PC-9 (cell line): ENCODE measurements around the gene TBPL2. TPM values are rescaled to one million over a fixed set of nuclear protein-coding genes. Genes with fewer than 3 reads are reported as not detected.
"Not testable (repeated sequence)": the region's sequence is repeated elsewhere in the genome, so short reads cannot be mapped to it uniquely, and the experiment has no call there.

ENCODE experiments used
- BruUV-seq: library from RNA; stranded (reverse); fragments of 400-500 nt; replicated peaks from 2 replicates; lab custom pipeline; 2021; lab: Mats Ljungman, UMichigan
- CTCF ChIA-PET: fragments of 300-600 bp; sonication (Branson Sonifier 250); formaldehyde crosslinking; loops from one replicate; lab custom pipeline; 2022; ENCODE audit warnings: antibody characterized with exemption; lab: Charles Lee
- POLR2A ChIA-PET: fragments of 300-600 bp; sonication (Branson Sonifier 250); formaldehyde crosslinking; loops from one replicate; lab custom pipeline; 2022; ENCODE audit warnings: antibody characterized with exemption; ENCODE audit not compliant: unreplicated experiment; lab: Charles Lee
- DNase-seq, 2 experiments: peaks; one replicate each; pipeline versions ENCODE4 v3.0.0 to v3.0.0-alpha.2; 2015 to 2022; ENCODE audit warnings: mixed read lengths in 1 of 2
- H2AFZ ChIP-seq: fragments of 200-600 bp; sonication (generic); 2 replicates; pipeline ENCODE4 v1.8.1; 2017; ENCODE audit warnings: antibody characterized with exemption
- H3F3A ChIP-seq: fragments of 200-600 bp; sonication (generic); 2 replicates; pipeline ENCODE4 v1.8.1; 2017; ENCODE audit warnings: antibody characterized with exemption, mild to moderate bottlenecking, low read depth; ENCODE audit not compliant: insufficient read depth
- H3K27ac ChIP-seq: fragments of 200-600 bp; sonication (generic); 2 replicates; pipeline ENCODE4 v1.6.1; 2016; ENCODE audit warnings: mixed run types
- H3K27me3 ChIP-seq: fragments of 200-600 bp; sonication (generic); 2 replicates; pipeline ENCODE4 v1.6.1; 2016; ENCODE audit warnings: low read depth, mixed run types; ENCODE audit not compliant: insufficient read depth
- H3K36me3 ChIP-seq: fragments of 200-600 bp; sonication (generic); 2 replicates; pipeline ENCODE4 v1.6.1; 2016; ENCODE audit warnings: low read depth, mixed run types
- H3K4me1 ChIP-seq: fragments of 200-600 bp; sonication (generic); replicated peaks from 2 replicates; pipeline ENCODE4 v1.6.1; 2016; ENCODE audit warnings: mixed run types; ENCODE audit not compliant: insufficient read depth
- H3K4me2 ChIP-seq: fragments of 200-600 bp; sonication (generic); 2 replicates; pipeline ENCODE4 v1.6.1; 2017; ENCODE audit warnings: mixed run types
- H3K4me3 ChIP-seq: fragments of 200-600 bp; sonication (generic); 2 replicates; pipeline ENCODE4 v1.6.1; 2016; ENCODE audit warnings: mixed run types
- H3K79me2 ChIP-seq: fragments of 200-600 bp; sonication (generic); 2 replicates; pipeline ENCODE4 v1.6.1; 2017; ENCODE audit warnings: low read depth, mixed run types
- H3K9me2 ChIP-seq: fragments of 200-600 bp; sonication (generic); 2 replicates; pipeline ENCODE4 v1.8.1; 2017; ENCODE audit warnings: mild to moderate bottlenecking; ENCODE audit not compliant: insufficient read depth
- H3K9me3 ChIP-seq: fragments of 200-600 bp; sonication (generic); 2 replicates; pipeline ENCODE4 v1.8.1; 2016; ENCODE audit warnings: low read depth; ENCODE audit not compliant: insufficient read depth
- H4K20me1 ChIP-seq: fragments of 200-600 bp; sonication (generic); 2 replicates; pipeline ENCODE4 v1.8.1; 2017; ENCODE audit not compliant: insufficient read depth
- EZH2 ChIP-seq: fragments of 200-600 bp; sonication (generic); IDR thresholded peaks from 2 replicates; pipeline ENCODE4 v1.8.0; 2017; ENCODE audit warnings: antibody characterized with exemption, low read depth
- intact Hi-C: fragments of 100-400 bp; cut with micrococcal nuclease; formaldehyde crosslinking; loops from one replicate; pipeline ENCODE4 v1.10.0; 2022; ENCODE audit not compliant: unreplicated experiment
- total RNA-seq: library from RNA; stranded (reverse); gene quantifications from 2 replicates; pipeline ENCODE4 v1.2.3, GENCODE V29; 2021
- TF ChIP-seq, protein P1 (sequence below): fragments of 200-600 bp; sonication (generic); conservative IDR thresholded peaks from 2 replicates; pipeline ENCODE4 v1.6.1; 2017; ENCODE audit warnings: mixed run types, antibody characterized with exemption, mild to moderate bottlenecking, moderate library complexity

TBPL2 gene
- total RNA-seq, 1 experiment from 2014 or later = not detected

DNA sequence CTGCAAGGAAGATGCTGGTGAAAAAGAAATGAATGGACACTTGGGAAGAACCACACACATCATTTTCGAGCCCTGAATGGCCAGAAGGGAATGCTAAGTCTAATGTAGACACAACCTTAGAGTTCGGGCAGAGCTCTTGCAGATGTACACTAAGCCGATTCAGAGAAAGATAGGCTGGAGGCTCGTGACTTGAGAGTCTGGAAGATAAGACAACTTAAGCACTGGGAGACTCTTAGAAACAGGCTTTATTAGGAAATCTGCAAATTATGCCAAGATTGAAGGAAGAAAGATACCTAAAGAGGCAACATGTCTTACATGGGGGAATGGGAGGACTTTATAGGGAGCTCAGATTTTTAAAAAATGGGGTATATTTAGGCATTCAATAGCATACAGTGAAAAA lies 13.5 kb downstream of the TBPL2 start:
- no peak overlapping the region for H3K4me3 ChIP-seq
- ChIA-PET CTCF (interaction anchor here (0.5 to 1.2 kb wide), 5 partner anchors 9 to 344 kb away, joined by 3 to 17 read pairs (median 7); no protein-coding TSS in a partner anchor), POLR2A (interaction anchor here (0.6 to 1.1 kb wide), 2 partner anchors 41 to 54 kb away, joined by 4 to 6 read pairs; no protein-coding TSS in a partner anchor)
- no peaks in the 10 kb centered on the region for H4K20me1 ChIP-seq
- no peaks in the 10 kb centered on the region for H3K27me3 ChIP-seq
- no peaks in the 10 kb centered on the region for H3K36me3 ChIP-seq
- H3K9me2 ChIP-seq = no peaks in the 10 kb centered on the region
- peaks cover 18% of the 10 kb centered on the region; the same call in 1 of the 2 replicates for H3F3A ChIP-seq
- no peak overlapping the region for H2AFZ ChIP-seq
- peak overlapping the region; percentile 43 for H3K27ac ChIP-seq
- no peaks in the 10 kb centered on the region for H3K9me3 ChIP-seq
- no peaks in the 10 kb centered on the region for H3K79me2 ChIP-seq
- intact Hi-C loops = loop anchor here (1.0 to 5.0 kb wide), 2 partner anchors 15 to 860 kb away; partner anchors contain the start of gene SAMD4A
- H3K4me2 ChIP-seq = peak overlapping the region; percentile 35
- H3K4me1 ChIP-seq = peaks cover 32% of the 10 kb centered on the region
- no peak for TF ChIP-seq EZH2
- TF ChIP-seq, protein P1, sequence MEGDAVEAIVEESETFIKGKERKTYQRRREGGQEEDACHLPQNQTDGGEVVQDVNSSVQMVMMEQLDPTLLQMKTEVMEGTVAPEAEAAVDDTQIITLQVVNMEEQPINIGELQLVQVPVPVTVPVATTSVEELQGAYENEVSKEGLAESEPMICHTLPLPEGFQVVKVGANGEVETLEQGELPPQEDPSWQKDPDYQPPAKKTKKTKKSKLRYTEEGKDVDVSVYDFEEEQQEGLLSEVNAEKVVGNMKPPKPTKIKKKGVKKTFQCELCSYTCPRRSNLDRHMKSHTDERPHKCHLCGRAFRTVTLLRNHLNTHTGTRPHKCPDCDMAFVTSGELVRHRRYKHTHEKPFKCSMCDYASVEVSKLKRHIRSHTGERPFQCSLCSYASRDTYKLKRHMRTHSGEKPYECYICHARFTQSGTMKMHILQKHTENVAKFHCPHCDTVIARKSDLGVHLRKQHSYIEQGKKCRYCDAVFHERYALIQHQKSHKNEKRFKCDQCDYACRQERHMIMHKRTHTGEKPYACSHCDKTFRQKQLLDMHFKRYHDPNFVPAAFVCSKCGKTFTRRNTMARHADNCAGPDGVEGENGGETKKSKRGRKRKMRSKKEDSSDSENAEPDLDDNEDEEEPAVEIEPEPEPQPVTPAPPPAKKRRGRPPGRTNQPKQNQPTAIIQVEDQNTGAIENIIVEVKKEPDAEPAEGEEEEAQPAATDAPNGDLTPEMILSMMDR = no peak
- DNase-seq = no peak
- BruUV-seq = no TSS peak

DNA sequence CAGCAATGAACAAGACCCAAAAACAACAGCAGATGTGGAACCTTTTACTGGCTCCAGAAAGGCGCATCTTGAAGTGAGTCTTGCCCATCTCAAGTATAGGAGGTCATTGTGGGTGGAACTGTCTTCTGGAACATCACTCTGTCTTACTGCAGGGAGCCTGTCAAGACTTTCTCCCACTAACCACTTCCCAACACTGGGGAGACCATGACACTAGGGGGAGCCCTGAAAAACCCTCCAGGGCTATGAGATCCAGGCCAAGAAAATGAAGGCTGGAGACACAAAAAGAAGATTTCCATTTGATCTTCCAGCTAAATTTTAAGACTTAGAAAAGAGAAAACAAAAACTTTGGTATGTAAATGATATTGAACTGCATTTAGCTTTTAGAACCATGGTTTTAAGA lies 15.3 kb downstream of the TBPL2 start:
- H3K9me2 ChIP-seq = no peaks in the 10 kb centered on the region
- no peak for DNase-seq
- H3K4me3 ChIP-seq = no peak overlapping the region
- no peak for TF ChIP-seq EZH2
- TF ChIP-seq, protein P1 = no peak
- ChIA-PET POLR2A (interaction anchor here (0.6 kb wide), 1 partner anchor 184 kb away, joined by 10 read pairs; no protein-coding TSS in a partner anchor), CTCF (interaction anchor here (0.6 kb wide), 1 partner anchor 214 kb away, joined by 3 read pairs; no protein-coding TSS in a partner anchor)
- H3K9me3 ChIP-seq = no peaks in the 10 kb centered on the region
- intact Hi-C loops = loop anchor here (5.0 kb wide), 1 partner anchor 858 kb away; the partner anchor contains the start of gene SAMD4A
- no peaks in the 10 kb centered on the region for H3K36me3 ChIP-seq
- H3F3A ChIP-seq = peaks cover 18% of the 10 kb centered on the region; the same call in 1 of the 2 replicates
- no peak overlapping the region for H3K27ac ChIP-seq
- no peaks in the 10 kb centered on the region for H3K79me2 ChIP-seq
- H2AFZ ChIP-seq = no peak overlapping the region
- no peak overlapping the region for H3K4me2 ChIP-seq
- no TSS peak for BruUV-seq
- no peaks in the 10 kb centered on the region for H3K27me3 ChIP-seq
- H4K20me1 ChIP-seq = no peaks in the 10 kb centered on the region
- H3K4me1 ChIP-seq = peaks cover 32% of the 10 kb centered on the region

DNA sequence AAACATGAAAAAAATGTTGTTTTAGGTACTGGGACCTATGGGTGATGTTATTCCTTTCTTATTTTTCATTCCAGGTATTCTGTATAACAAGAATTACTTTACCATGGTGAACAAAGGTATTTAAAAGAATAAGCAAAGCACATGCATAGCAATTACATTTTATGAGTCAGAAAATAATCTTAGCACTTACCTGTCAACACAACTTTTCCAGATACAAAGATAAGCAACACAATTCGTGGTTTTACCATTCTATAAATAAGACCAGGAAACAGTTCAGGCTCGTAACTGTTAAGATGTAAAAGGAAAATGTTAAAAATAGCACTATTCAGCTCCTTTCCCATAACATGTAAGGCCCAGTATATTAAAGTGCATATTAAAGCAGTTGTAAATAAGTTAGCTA lies 16.4 kb downstream of the TBPL2 start:
- CTCF ChIA-PET = no interaction called here
- Histone ChIP-seq H3K79me2 (no peaks in the 10 kb centered on the region), H3K9me2 (no peaks in the 10 kb centered on the region), H3K4me1 (peaks cover 27% of the 10 kb centered on the region), H3K4me3 (no peak overlapping the region), H3K4me2 (0 out of 2 replicates have a peak overlapping the region, but pooled peaks have one; percentile 4), H3F3A (peaks cover 10% of the 10 kb centered on the region; the same call in 1 of the 2 replicates), H3K36me3 (no peaks in the 10 kb centered on the region), H3K9me3 (no peaks in the 10 kb centered on the region), H3K27me3 (no peaks in the 10 kb centered on the region), H4K20me1 (no peaks in the 10 kb centered on the region), H2AFZ (no peak overlapping the region), H3K27ac (no peak overlapping the region)
- BruUV-seq = no TSS peak
- TF ChIP-seq EZH2 = no peak
- TF ChIP-seq, protein P1 = no peak
- POLR2A ChIA-PET = no interaction called here
- intact Hi-C loops = no loop called here
- peak in 1 of 2 experiments; percentile 71 for DNase-seq

DNA sequence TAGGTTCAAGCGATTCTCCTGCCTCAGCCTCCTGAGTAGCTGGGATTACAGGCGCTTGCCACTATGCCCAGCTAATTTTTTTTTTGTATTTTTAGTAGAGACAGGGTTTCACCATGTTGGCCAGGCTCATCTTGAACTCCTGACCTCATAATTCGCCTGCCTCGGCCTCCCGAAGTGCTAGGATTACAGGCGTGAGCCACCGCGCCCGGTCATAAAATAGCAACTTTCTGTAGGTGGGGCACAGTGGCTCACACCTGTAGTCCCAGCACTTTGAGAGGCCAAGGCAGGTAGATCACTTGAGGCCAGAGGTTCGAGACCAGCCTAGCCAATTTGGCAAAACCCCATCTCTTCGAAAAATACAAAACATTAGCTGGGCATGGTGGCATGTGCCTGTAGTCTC lies 18.1 kb downstream of the TBPL2 start:
- BruUV-seq, intact Hi-C loops, H3F3A ChIP-seq, H3K4me3 ChIP-seq, H3K4me2 ChIP-seq, H3K9me3 ChIP-seq, H2AFZ ChIP-seq, H3K27ac ChIP-seq, H4K20me1 ChIP-seq, CTCF ChIA-PET, H3K36me3 ChIP-seq, H3K79me2 ChIP-seq, DNase-seq, H3K9me2 ChIP-seq, H3K27me3 ChIP-seq: not testable (repeated sequence)
- POLR2A ChIA-PET = interaction anchor here (0.5 to 0.7 kb wide), 2 partner anchors 37 to 226 kb away, joined by 5 to 7 read pairs; no protein-coding TSS in a partner anchor
- H3K4me1 ChIP-seq = peaks cover 27% of the 10 kb centered on the region
